GM19240 (cell line): ENCODE results near the gene SLC12A2.
A peak's percentile ranks its signal among the peaks of the same experiment; 100 is the strongest.

Source experiments
- DNase-seq: peaks from one replicate; pipeline ENCODE4 v3.0.0; 2011; ENCODE audit warnings: low spot score; ENCODE audit not compliant: insufficient read length

Gene SLC12A2

DNA sequence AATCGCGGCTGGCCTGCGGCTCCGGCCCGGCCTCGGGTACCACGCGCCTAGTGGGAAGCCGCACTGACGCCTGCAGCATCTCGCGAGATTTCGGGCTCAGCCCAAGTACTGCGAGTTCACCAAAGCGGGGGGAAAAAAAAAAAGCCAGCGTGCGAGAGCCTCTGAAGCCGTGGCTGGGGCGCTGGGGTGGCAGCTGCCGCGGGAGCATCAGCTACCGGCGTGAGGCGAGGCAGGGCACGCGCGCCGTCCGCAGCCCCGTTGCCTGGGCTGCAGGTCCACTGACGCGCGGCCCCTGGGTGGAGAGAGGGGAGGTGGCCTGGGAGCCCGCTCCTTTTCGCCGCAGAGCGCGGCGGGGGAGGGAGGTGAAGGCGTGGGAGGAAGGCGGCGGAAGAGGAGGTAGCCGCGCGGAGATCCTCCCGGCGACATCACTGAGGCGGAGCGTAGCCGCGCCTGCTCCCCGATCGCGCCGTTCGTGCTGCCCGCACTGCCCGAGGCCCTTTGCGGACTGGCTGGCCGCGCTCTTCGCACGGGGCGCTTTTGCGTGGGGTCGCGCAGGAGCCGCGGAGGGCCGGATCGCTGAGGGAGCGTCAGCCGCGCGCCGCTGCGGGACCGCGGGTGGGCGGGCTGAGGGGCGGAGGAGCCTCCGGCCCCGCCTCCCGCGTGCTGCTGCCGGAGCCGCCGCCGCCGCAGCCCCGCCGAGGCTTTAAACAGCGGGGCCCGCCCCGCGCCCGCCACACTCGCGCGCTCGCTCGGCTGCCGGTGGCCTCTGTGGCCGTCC lies at the start of gene SLC12A2:
TSS of gene SLC12A2 (plus strand) at position 734 of the 778 bp plus-strand sequence. CDS start 189 bp downstream, outside the sequence.
- DNase-seq = peak; percentile 45

DNA sequence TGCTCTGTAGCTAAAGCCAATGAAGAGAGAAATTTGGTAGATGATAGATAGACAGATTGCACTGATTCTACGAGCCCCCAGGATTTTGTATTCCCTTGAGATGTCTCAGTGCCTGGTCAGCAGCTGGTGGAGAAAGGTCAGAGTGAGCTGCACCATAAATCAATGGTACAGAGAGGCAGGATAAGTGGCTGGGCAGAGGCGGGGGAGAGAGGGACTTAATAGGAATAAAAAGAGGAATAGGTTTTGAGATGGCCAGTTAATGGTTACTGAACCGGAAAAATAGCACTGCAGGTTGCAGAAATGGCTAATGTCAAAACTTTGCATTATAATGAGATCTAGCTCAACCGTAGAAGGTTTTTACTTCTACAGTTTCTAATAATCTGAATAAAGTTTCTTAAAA lies 47.9 kb upstream of the SLC12A2 start:
- DNase-seq = no peak

DNA sequence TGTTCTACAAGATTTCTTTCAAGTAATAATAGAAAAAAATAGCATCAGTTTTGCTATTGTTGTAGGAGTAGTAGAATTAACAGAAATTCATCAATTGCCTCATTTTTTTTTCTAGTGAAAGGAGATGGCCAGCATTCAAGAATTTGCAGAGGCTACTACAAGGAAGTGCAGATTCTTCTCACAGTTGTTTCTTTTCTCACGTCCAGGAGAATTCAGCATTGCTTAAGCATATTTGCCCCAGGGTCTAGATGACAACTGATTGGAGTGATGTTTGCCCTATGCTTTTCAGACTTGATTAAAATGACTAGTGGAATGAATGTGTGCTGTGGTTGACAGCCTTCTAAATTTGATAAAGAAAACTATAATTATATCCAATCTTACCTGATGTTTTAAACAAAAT lies 46.6 kb upstream of the SLC12A2 start:
- DNase-seq = no peak

DNA sequence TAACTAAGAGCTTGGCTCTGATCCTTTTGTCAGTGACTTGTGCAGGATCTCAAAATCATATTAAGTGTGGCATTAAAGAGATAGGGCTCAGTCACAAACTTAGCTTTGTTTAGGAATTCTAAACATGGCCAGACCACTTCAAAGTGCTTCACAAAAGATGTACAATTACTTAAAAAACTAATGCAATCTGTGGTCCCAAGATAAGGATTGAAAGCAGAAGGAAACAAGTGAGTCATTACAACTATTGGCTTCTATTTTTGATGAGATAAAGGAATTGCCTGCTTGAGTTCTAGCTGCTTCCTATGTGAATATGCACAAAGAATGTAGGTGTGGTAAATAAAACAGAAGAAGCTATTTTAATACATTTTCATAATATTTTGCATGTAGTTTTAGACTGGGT lies 44.9 kb upstream of the SLC12A2 start:
- DNase-seq = no peak

DNA sequence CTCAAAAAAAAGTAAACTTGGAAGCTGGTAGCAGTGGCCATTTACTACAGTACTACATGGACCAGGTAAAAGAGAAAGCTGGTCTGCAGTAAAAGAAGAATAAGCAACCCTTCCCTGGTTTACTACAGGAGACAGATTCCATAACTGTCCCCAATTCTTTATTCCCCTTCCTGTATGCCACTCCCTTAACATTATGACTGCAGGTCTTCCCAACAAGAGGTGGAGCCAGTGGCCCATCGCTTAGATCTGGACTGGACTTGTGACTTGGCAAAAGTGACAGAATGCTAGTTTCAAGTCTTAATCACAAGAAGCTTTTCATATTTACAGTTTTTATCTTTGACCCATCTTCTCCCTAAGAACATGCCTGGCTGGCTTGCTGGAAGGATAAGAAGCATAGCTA lies 42.6 kb upstream of the SLC12A2 start:
- no peak for DNase-seq

DNA sequence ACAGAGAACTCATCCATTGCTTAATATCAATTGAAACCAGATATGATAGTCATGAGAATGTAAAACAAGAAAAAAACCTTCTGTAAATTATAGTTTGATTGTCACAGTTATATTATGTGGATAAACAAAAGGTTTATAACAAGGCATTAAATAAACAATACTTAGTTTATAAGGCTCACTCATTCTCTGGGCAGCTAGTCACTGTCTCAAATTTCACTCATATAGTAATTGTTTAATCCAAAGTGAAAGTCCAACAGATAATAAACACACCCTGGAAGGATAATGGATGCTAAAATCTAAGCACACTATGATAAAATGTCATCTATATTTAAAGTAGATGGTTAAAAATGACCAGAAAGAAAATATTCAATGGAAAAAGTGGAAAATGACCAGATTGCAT lies 30.8 kb upstream of the SLC12A2 start:
- no peak for DNase-seq

DNA sequence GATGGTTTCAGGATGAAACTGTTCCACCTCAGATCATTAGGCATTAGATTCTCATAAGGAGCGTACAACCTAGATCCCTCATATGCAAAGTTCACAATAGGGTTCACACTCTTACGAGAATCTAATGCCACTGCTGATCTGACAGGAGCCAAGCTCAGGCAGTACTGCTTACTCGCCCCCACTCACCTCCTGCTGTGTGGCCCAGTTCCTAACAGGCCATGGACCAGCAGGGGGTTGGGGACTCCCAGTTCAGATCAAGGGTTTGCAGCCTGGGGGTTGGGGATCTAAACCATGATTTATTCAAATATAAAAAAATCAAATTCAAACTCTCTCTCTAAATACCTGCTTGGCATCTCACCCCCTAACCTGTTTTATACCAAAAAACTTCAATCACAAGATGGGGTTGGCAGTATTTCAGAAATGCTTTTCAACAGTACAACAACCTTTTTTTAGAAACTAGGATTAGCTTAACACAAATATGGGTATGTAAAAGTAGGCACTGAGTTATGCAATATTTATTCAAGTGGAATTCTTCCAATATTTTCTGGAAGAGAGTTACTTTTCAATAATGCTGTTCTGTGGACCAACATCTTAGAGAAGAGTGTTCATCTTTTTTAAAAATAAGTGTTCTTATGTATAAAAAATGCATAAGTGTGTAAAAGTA lies 30.1 kb upstream of the SLC12A2 start:
- DNase-seq = no peak

DNA sequence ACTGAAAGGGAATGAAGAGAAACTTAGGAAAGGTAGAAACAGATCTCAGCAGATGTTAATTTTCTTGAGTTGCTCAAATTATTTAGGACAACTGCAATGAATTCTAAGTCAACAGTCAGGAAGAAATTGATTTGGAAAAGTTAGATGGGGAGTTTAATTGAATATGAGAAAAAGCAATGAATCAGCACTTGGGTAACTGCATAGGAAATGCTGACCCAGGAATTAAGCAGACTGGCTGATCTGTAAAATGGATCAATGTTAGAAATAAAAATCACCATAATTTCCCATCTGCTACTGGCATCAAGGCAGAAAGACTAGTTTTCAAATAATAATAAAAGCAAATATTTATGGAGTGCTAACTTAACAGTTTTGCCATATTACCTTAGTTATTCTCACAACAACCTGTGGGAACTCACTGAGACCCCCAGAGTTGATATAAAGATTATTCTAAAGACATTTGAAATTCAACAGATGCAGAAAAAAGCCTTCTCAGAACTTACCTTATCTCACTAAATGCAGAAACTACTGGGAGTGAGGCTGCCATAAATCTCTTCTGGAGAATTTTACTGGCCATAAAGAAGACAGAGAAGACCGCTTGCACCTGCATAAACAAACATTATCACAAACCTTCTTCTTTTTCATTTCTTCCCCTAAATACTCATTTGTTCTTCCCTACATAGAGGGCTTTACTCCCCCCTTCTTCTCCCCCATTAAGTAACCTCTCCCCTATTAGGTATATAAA lies 22.8 kb upstream of the SLC12A2 start:
- DNase-seq = no peak

DNA sequence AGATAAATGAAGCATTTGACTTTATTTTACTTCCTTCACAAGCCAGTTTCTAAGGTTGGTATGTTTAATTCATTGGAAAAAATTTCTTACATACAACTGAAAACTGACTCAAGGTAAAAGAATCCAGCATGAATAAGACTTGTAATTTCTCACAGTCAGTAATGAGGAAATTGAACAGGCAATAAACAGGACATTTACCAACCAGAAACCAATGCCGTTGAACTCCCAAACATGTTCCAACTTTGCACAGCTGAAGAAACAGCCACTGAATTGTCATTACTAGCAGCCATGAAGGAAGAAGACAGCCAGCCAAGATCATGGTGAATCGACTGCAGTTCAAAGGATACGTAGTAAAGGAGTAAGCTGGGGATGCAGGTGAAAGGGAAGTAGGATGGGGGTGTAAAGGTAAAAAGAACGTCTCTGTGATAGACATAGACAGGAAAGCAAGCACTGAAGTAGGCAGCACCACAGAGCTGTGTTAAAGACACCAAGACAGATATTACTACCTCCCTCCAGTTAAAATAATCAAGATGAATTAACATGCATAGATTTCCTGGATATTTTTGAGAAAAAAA lies 21.3 kb upstream of the SLC12A2 start:
- no peak for DNase-seq

DNA sequence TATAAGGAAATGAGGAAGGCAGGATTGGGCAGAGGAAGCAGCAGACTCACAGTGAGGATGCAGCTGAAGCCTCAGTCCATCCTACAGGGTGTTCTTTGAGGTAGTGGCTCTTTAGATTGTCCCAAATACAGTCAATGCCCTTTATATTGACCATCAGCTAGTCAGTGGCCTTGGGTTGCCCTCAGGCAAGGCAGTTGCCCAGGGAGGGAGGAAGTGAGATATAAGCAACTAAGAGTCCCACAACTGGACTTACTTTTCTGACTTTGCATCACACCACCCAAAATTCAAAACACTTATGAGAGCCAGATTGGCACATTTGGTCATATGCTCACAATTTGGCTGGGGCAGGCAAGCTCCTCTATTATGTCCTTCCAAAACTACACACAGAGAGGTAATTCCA lies 9.4 kb upstream of the SLC12A2 start:
- no peak for DNase-seq

DNA sequence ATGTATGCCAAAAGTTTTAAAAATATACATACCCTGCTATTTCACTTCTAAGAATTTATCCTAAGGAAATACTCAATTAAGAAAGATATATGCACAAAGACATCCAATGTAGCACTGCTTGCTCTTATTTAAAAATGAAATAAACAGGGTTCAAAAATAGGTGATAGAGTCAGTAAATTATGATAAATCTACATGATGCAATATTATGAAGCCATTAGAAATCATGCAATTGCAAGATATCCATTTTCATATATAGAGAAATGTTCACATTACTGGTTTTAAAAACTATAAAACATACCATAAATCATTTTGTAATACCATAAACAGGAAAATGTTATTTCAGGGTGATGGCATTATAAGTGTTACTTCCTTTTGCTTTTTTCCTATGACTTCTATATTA lies 8.6 kb upstream of the SLC12A2 start:
- DNase-seq = no peak

DNA sequence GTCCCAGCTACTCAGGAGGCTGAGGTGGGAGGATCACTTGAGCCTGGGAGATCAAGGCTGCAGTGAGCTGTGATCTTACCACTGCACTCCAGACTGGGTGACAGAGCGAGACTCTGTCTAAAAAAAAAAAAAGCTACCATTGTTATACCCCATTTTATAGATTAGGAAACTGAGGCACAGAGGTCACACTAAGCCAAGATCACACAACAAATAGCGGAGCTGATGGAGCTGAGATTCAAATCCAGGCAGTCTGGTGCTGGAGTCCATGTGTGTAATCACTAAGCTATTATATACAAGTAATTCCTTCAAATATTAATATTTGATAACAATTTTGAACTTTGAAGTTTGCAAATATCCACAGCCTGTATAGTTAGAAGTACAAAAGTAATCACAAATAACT lies 6.0 kb upstream of the SLC12A2 start:
- DNase-seq = no peak

DNA sequence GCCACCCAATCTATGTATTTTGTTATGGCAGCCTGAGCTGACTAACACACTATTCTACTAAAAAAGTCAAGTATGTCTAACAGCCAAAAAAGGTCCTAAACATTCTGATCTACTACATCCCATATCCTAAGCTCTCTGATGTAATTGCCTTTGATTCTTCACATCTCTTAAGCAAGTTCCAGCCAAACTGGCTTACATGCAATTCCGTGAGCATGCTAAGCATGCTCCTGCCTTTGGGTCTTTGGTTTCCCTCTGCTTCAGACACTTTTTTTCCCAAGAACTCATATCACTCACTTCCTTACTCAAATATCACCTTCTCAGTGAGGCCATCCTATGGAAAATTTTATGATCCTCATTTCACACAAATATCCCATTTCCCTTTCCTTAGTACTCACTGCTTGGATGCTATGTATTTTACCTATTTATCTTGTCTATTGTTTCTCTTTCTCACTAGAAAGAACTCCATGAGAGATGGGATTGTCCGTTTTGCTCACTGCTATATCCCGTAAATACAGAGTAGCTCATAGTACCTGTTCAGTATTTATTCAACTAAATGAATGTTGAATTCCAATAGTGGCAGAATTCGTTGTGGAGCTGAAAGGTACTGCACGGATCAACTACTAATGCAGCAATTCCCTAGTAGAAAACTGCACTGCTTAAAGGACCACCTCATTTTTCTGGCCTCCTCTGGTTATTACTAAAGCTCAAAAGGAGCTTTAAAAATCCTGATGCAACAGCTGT lies 2.3 kb upstream of the SLC12A2 start:
- DNase-seq = no peak

DNA sequence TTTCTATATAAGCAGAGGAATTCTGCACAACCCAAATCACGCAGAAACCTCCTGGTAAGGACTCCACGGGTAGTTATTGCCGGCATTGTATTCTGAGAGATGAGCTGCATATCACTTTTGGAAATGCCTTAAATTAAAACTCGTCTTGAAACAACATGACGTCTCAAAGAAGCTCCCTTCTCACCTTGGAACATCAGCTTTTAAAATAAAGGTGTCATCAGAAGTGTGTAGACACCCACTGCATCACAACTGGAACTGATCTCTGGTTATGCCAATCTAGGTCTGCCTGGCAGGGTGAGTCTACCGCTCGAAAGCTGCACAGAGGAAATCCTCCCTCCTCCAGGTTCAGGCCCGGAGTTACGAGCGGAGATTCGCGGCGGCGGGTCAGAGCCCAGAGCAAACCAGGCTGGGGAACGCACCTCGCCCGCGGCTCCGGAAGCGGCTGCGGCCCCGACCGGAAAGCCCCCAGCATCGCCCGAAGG lies 974 bp upstream of the SLC12A2 start:
- DNase-seq = no peak

DNA sequence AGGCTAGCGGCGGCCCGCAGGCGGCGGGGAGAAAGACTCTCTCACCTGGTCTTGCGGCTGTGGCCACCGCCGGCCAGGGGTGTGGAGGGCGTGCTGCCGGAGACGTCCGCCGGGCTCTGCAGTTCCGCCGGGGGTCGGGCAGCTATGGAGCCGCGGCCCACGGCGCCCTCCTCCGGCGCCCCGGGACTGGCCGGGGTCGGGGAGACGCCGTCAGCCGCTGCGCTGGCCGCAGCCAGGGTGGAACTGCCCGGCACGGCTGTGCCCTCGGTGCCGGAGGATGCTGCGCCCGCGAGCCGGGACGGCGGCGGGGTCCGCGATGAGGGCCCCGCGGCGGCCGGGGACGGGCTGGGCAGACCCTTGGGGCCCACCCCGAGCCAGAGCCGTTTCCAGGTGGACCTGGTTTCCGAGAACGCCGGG lies 253 bp downstream of the SLC12A2 start:
- no peak for DNase-seq

DNA sequence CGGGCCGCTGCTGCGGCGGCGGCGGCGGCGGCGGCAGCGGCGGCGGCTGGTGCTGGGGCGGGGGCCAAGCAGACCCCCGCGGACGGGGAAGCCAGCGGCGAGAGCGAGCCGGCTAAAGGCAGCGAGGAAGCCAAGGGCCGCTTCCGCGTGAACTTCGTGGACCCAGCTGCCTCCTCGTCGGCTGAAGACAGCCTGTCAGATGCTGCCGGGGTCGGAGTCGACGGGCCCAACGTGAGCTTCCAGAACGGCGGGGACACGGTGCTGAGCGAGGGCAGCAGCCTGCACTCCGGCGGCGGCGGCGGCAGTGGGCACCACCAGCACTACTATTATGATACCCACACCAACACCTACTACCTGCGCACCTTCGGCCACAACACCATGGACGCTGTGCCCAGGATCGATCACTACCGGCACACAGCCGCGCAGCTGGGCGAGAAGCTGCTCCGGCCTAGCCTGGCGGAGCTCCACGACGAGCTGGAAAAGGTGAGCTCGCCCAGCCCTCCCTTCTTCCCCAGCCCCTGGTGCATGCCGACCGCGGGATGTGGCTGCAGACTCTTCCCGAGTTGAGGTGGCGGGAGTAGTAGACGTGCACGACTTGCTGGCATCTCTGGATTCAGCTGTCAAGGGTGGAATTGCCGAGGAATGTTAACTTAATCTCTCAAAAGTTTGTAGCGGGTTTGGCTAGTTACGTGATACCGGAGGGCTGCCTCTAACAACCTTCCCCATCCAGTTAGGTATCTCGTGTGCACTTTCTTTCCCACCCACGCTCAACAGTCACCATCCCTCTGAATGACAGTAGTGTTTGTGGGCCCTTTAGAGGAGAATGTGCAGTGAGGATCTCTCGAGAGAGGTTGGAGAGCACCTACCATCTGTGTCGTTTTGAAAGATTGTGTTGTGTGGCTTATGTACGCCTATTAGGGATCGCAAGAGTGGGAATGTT lies 932 bp downstream of the SLC12A2 start:
- DNase-seq = no peak

DNA sequence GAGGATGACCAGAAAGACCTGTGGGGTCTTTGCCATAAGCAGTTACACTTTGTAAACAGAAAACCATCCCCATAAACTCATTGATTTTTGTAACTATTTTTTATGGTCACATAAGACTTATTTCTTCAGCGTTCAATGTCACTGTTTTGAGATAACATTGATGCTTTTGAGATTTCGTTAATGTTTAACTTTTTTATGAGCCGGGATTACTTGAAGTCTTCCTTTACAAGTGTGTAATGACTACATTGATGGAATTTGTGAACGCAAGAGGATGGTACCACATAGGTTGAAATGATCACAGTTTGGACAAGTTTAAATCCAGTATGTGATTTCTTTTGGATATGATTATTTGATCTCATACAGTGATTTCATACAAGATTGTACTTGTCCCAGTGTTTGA lies 1.8 kb downstream of the SLC12A2 start:
- no peak for DNase-seq

DNA sequence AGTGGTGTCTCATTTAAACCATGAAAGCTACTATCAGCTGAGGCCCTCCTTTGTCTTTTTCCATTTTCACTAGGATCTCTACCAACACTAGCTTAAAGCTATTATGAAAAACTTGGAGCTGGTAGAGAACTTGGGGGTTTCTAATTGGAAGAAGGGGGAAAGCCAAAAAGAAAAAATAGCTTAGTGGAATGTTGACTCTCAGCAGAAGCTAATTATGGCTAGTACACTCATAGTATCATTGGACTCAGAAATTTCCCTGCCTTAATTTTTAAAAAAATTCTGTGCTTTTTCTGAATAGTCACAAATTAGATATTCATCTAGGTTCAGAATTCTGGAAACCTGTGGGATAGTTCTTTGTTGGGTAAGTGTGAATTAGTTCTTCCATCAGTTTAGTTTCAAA lies 8.0 kb downstream of the SLC12A2 start:
- no peak for DNase-seq

DNA sequence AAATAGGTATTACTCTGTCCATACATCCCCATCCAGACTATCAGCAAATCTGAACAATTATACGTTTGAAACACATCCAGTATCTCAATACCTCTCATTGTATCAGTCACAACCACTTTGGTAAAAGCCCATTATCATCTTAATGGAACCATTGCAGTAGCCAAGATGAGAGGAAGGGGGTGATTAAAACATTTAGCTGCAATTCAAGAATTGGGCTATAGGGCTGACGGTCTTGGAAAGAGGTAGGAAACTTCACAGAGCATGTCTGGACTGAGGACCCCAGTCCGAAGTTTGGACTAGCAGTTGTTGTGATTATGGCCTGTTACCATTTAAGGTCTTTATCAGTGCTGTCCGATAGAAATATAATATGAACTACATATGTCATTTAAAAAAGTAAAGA lies 8.6 kb downstream of the SLC12A2 start:
- DNase-seq = no peak

DNA sequence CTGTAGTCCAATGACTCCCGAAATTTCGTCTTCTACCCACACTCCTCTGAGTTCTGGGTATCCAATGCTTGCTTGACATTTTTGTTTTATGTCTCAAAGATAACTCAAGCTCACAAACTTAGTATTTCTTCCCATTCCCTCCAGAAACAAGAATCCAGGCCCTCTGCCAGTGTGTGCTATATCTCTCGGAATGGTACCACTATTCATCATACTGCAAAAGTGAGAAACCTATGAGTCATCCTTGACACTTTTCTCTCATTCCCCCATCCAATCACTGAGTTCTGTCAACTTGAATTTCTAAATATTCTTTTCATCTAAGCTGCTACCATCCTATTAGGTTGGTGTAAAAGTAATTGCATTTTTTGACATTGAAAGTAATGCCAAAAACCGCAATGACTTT lies 9.8 kb downstream of the SLC12A2 start:
- no peak for DNase-seq
